ENCODE results near the gene PHACTR3.

DNA sequence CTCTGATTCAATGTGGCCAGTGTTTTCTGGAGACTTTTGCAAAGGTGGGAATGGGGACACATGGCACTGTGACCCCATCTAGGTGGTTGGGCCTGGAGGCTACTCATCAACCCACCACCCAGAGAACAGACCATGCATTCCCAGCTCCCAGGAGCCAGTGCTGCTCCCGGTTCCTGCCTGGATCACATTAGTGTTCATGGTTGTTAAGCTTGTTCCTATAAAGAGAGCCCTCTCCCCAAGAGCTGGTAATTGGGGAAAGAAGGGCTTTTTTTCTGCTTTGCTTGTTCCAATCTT lies 102.0 kb downstream of the PHACTR3 start:
- no peak for TF ChIP-seq POLR2A (IDR thresholded peaks at IDR 0.05)
- TF ChIP-seq, protein P1, sequence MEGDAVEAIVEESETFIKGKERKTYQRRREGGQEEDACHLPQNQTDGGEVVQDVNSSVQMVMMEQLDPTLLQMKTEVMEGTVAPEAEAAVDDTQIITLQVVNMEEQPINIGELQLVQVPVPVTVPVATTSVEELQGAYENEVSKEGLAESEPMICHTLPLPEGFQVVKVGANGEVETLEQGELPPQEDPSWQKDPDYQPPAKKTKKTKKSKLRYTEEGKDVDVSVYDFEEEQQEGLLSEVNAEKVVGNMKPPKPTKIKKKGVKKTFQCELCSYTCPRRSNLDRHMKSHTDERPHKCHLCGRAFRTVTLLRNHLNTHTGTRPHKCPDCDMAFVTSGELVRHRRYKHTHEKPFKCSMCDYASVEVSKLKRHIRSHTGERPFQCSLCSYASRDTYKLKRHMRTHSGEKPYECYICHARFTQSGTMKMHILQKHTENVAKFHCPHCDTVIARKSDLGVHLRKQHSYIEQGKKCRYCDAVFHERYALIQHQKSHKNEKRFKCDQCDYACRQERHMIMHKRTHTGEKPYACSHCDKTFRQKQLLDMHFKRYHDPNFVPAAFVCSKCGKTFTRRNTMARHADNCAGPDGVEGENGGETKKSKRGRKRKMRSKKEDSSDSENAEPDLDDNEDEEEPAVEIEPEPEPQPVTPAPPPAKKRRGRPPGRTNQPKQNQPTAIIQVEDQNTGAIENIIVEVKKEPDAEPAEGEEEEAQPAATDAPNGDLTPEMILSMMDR (IDR thresholded peaks at IDR 0.05): no peak
- TF ChIP-seq POLR2AphosphoS5 (IDR thresholded peaks at IDR 0.05): no peak

All from prostate gland (tissue), 2 donors.